Panc1 (cell line): Measurements from ENCODE around the gene DCLK2.

Source experiments
- CTCF ChIP-seq: fragments of 450-650 bp; IDR thresholded peaks from 2 replicates; pipeline ENCODE4 v1.5.1; 2017; ENCODE audit warnings: mild to moderate bottlenecking
- POLR2AphosphoS5 ChIP-seq: IDR thresholded peaks from 2 replicates; pipeline ENCODE4 v1.6.1; 2012; ENCODE audit warnings: mild to moderate bottlenecking, low read depth, low read length, moderate library complexity
- REST ChIP-seq, 2 experiments: IDR thresholded peaks; 2 replicates each; pipeline ENCODE4 v1.6.1; 2011 to 2012; ENCODE audit warnings: low read depth in 2 of 2, control low read depth in 1 of 2, low read length in 1 of 2, mild to moderate bottlenecking in 1 of 2, moderate library complexity in 1 of 2; ENCODE audit not compliant: insufficient read depth in 1 of 2
- SIN3A ChIP-seq: IDR thresholded peaks from 2 replicates; pipeline ENCODE4 v1.6.1; 2012; ENCODE audit warnings: low read depth, mild to moderate bottlenecking, low read length, moderate library complexity, borderline replicate concordance; ENCODE audit not compliant: insufficient read depth
- TCF7L2 ChIP-seq: IDR thresholded peaks from 2 replicates; pipeline ENCODE4 v1.6.1; 2011; ENCODE audit warnings: mild to moderate bottlenecking, low read depth, low read length, inconsistent platforms

GRCh38 chr4:150205016-150205415, 126.8 kb downstream of the DCLK2 start:
- TF ChIP-seq POLR2AphosphoS5 (no peak), CTCF (no peak), TCF7L2 (no peak), REST (IDR thresholded peaks at IDR 0.05; ENCODE audit: insufficient read depth in 1 of 2, low read depth in 2 of 2, low read length in 1 of 2) (no peak), SIN3A (no peak)
